Pancreas (tissue), 10 donors: ENCODE results near the gene ADCY3. TPM values are rescaled to one million over a fixed set of nuclear protein-coding genes. Genes with fewer than 3 reads are reported as not detected.
A peak's percentile ranks its signal among the peaks of the same experiment; 100 is the strongest.

Source experiments
- ATAC-seq, 4 donors: fragments of 200-7000 bp; cut with Tn5 transposase; one replicate each; pipeline versions ENCODE4 v1.8.0 to v1.9.1; 2020; ENCODE audit warnings: mild to moderate bottlenecking in 4 of 4, moderate library complexity in 4 of 4
- DNase-seq, 6 donors: peaks; one replicate each; pipeline ENCODE4 v3.0.0-alpha.2; 2020
- FAIRE-seq: peaks from 2 replicates; lab custom pipeline; 2012; peaks lifted over from hg19 to GRCh38; lab: Jason Lieb, UNC
- H3K27ac ChIP-seq, 4 donors: fragments of 200-600 bp; sonication (generic); 1 replicate in 3 of 4; 2 replicates in 1 of 4; pipeline versions ENCODE4 v1.5.0 to v1.8.0; 2020
- H3K27me3 ChIP-seq, 4 donors: fragments of 200-600 bp; one replicate each; pipeline ENCODE4 v1.8.0; 2021
- H3K36me3 ChIP-seq, 3 donors: fragments of 200-600 bp; sonication (generic) in 1 of 3; one replicate each; pipeline versions ENCODE4 v1.5.0 to v1.8.0; 2020 to 2021
- H3K4me1 ChIP-seq, 3 donors: fragments of 200-600 bp; one replicate each; pipeline ENCODE4 v1.8.0; 2021
- H3K4me3 ChIP-seq, 4 donors: fragments of 200-600 bp; sonication (generic) in 2 of 4; one replicate each; pipeline versions ENCODE4 v1.5.0 to v1.8.0; 2020 to 2021
- H3K9me3 ChIP-seq, 4 donors: fragments of 200-600 bp; one replicate each; pipeline ENCODE4 v1.8.0; 2021
- CTCF ChIP-seq, 4 donors: fragments of 200-600 bp; sonication (generic) in 3 of 4; IDR thresholded peaks; one replicate each; pipeline versions ENCODE4 v1.5.0 to v1.8.0; 2021; ENCODE audit warnings: antibody characterized with exemption in 4 of 4
- WGBS, 2 donors: extraction: QIAGEN DNeasy Blood & Tissue Kit; methylation state at CpG; one replicate each; pipeline ENCODE4 v1.1.7; 2013; 5-methylcytosine and 5-hydroxymethylcytosine counted together
- intact Hi-C, 3 donors: fragments of 100-400 bp; cut with DNase I; formaldehyde crosslinking; loops; one replicate each; pipeline versions ENCODE4 v1.11.1 to v1.14.2; 2022
- polyA plus RNA-seq, 2 donors: library from polyadenylated mRNA; stranded (reverse); fragments of 200-250 nt; gene quantifications; one replicate each; pipeline ENCODE4 v1.2.3, GENCODE V29; 2013
- total RNA-seq, 6 donors: library from RNA; stranded (reverse); fragmentation: NEBNext Ultra II Directional in 4 of 6; extraction: Animal tissue kit (Norgen Biotek cat#: 25700) in 4 of 6; gene quantifications; one replicate each; pipeline versions ENCODE4 v1.2.1 to v1.2.4, GENCODE V29; 2021 to 2023
- donor health status: healthy with polysubstance abuse.
- donor health status: DM: no; HTN: no; CAD: no; lungs with moderate emphysema.
- donor health status: DM: no; HTN: no; CAD: no.
- donor health status: control.
- donor health status: control.
- donor health status: Bipolar disorder and iron deficiency.
- donor health status: DM: yes; HTN: yes; CAD: no.
- donor health status: DM: no; HTN: no; CAD: no.
- donor health status: DM: no; HTN: no; CAD: no.
- donor health status: DM: yes; HTN: yes; CAD: no.

The ADCY3 gene
- total RNA-seq (10 to 100 TPM in 3 of 6 donors, 1 to 10 TPM in 3; 4.7 to 19.0 (median 10.2) TPM), polyA plus RNA-seq (10 to 100 TPM in 1 of 2 donors, 1 to 10 TPM in 1; 9.1 to 29.4 TPM)

GRCh38 chr2:24920098-24920808, at the start of gene ADCY3:
Gene ADCY3, minus strand, starts transcription at chr2:24920237. Its CDS starts 1,250 bp downstream, at chr2:24918987.
- FAIRE-seq (no peak), DNase-seq (peak in 4 of 6 donors; percentile 16 to 79 (median 42)), ATAC-seq (peak; percentile 56 to 83 (median 70))
- intact Hi-C loops, result no loop called here
- 1% methylated on average over 41 to 103 of the region's 103 CpGs for WGBS, 2 donors
- peak within 1 kb of the TSS; percentile 40 to 58 (median 52) for H3K4me3 ChIP-seq
- no peaks in the 10 kb centered on the region for H3K9me3 ChIP-seq
- no peaks in the 10 kb centered on the region for H3K27me3 ChIP-seq
- H3K36me3 ChIP-seq, result no peaks in the 10 kb centered on the region
- H3K4me1 ChIP-seq, result no peaks in the 10 kb centered on the region
- TF ChIP-seq CTCF (IDR thresholded peaks at IDR 0.05), result no peak
- no peak within 1 kb of the TSS for H3K27ac ChIP-seq

GRCh38 chr2:24969784-24970183, 49.7 kb upstream of the ADCY3 start:
- TF ChIP-seq CTCF (IDR thresholded peaks at IDR 0.05), result no peak
- no peaks in the 10 kb centered on the region for H3K9me3 ChIP-seq
- no peak for FAIRE-seq
- H3K27me3 ChIP-seq, result no peaks in the 10 kb centered on the region
- 57 to 62% methylated on average over 1 of the region's 1 CpG for WGBS, 2 donors
- peaks cover 0 to 16% (median 6%) of the 10 kb centered on the region in 3 donors for H3K36me3 ChIP-seq
- H3K4me1 ChIP-seq, result peaks cover 0 to 12% (median 6%) of the 10 kb centered on the region in 3 donors
- no peak overlapping the region for H3K27ac ChIP-seq
- H3K4me3 ChIP-seq, result no peak overlapping the region
- intact Hi-C loops, result loop anchor here in 1 of 3 donors (10.0 kb wide), 1 partner anchor 165 kb away; no protein-coding TSS in a partner anchor
- DNase-seq, result no peak
- no peak for ATAC-seq

GRCh38 chr2:24961903-24962302, 41.9 kb upstream of the ADCY3 start:
- peaks cover 0 to 33% (median 7%) of the 10 kb centered on the region in 3 donors for H3K36me3 ChIP-seq
- FAIRE-seq (no peak), ATAC-seq (no peak), DNase-seq (no peak)
- no peak overlapping the region for H3K4me3 ChIP-seq
- intact Hi-C loops, result no loop called here
- no peak for TF ChIP-seq CTCF (IDR thresholded peaks at IDR 0.05)
- H3K4me1 ChIP-seq, result no peaks in the 10 kb centered on the region
- no peaks in the 10 kb centered on the region for H3K27me3 ChIP-seq
- H3K27ac ChIP-seq, result no peak overlapping the region
- WGBS, 2 donors, result 96% methylated on average over 1 of the region's 1 CpG
- no peaks in the 10 kb centered on the region for H3K9me3 ChIP-seq

- Histone ChIP-seq H3K36me3 (peaks cover 0 to 42% (median 17%) of the 10 kb centered on the region in 3 donors), H3K4me1 (no peaks in the 10 kb centered on the region), H3K27ac (no peak overlapping the region), H3K4me3 (no peak overlapping the region), H3K9me3 (no peaks in the 10 kb centered on the region), H3K27me3 (no peaks in the 10 kb centered on the region)
- FAIRE-seq, result no peak
- DNase-seq, result no peak
- ATAC-seq, result no peak
- intact Hi-C loops, result no loop called here
- TF ChIP-seq CTCF (IDR thresholded peaks at IDR 0.05), result no peak
These were observed 39.7 kb upstream of the ADCY3 start for GRCh38 chr2:24959761-24960160.

- no peaks in the 10 kb centered on the region for H3K27me3 ChIP-seq
- no peak for TF ChIP-seq CTCF (IDR thresholded peaks at IDR 0.05)
- H3K4me3 ChIP-seq, result no peak overlapping the region
- no peak for ATAC-seq
- no peak for FAIRE-seq
- peaks cover 0 to 32% (median 17%) of the 10 kb centered on the region in 3 donors for H3K36me3 ChIP-seq
- no peak overlapping the region for H3K27ac ChIP-seq
- 91 to 94% methylated on average over 3 of the region's 3 CpGs for WGBS, 2 donors
- intact Hi-C loops, result no loop called here
- no peaks in the 10 kb centered on the region for H3K4me1 ChIP-seq
- no peak for DNase-seq
- no peaks in the 10 kb centered on the region for H3K9me3 ChIP-seq
These were observed 38.4 kb upstream of the ADCY3 start for GRCh38 chr2:24958411-24958935.
